AG09309 (cell line): ENCODE data around the gene EML6.
"Not testable (repeated sequence)": the region's sequence is repeated elsewhere in the genome, so short reads cannot be mapped to it uniquely, and the experiment has no call there.

ENCODE experiments used
- DNase-seq: peaks from one replicate; pipeline ENCODE4 v3.0.0-alpha.2; 2010; ENCODE audit warnings: low read depth
- H3K4me3 ChIP-seq: 2 replicates; pipeline ENCODE4 v1.5.1; 2011; ENCODE audit warnings: mild to moderate bottlenecking, low read depth, low read length, moderate library complexity; ENCODE audit not compliant: control insufficient read depth
- CTCF ChIP-seq: IDR thresholded peaks from 2 replicates; pipeline ENCODE4 v1.5.1; 2011; ENCODE audit warnings: mild to moderate bottlenecking, low read depth, low read length, inconsistent platforms; ENCODE audit not compliant: insufficient read depth, control insufficient read depth; ENCODE audit errors: missing control alignments

The EML6 gene

GRCh38 chr2:54986264-54986663 is 262.8 kb downstream of the EML6 start:
- DNase-seq: no peak
- no peak overlapping the region for H3K4me3 ChIP-seq
- no peak for TF ChIP-seq CTCF

GRCh38 chr2:54988612-54989011 is 265.1 kb downstream of the EML6 start:
- DNase-seq: no peak
- no peak for TF ChIP-seq CTCF
- no peak overlapping the region for H3K4me3 ChIP-seq

- H3K4me3 ChIP-seq, DNase-seq: not testable (repeated sequence)
These were observed 267.2 kb downstream of the EML6 start for GRCh38 chr2:54990694-54991093.

GRCh38 chr2:54995553-54995952 is 272.1 kb downstream of the EML6 start:
- no peak for DNase-seq
- no peak for TF ChIP-seq CTCF
- no peak overlapping the region for H3K4me3 ChIP-seq

GRCh38 chr2:54997826-54998225 is 274.4 kb downstream of the EML6 start:
- no peak for DNase-seq
- peak; percentile 22 for TF ChIP-seq CTCF
- H3K4me3 ChIP-seq: no peak overlapping the region

GRCh38 chr2:54999182-54999581 is 275.7 kb downstream of the EML6 start:
- no peak overlapping the region for H3K4me3 ChIP-seq
- no peak for TF ChIP-seq CTCF
- peak; percentile 53 for DNase-seq

- DNase-seq: no peak
- TF ChIP-seq CTCF: no peak
- H3K4me3 ChIP-seq: no peak overlapping the region
These were observed 276.9 kb downstream of the EML6 start for GRCh38 chr2:55000341-55000740.

GRCh38 chr2:55001716-55002115 is 278.3 kb downstream of the EML6 start:
- DNase-seq: no peak
- no peak for TF ChIP-seq CTCF

More at GRCh38 chr2:55001716-55002115, 278.3 kb downstream of the EML6 start:
- H3K4me3 ChIP-seq: no peak overlapping the region
